ENCODE measurements around the gene COL4A3.

COL4A3 gene

GRCh38 chr2:227285741-227286236 is 121.4 kb downstream of the COL4A3 start:
- DNase-seq (ENCODE audit: extremely low read depth in 1 of 2, low read depth in 1 of 2), result no peak

- DNase-seq (ENCODE audit: extremely low read depth in 1 of 2, low read depth in 1 of 2), result no peak
Measured at GRCh38 chr2:227287771-227288170, 123.3 kb downstream of the COL4A3 start.

- no peak for DNase-seq (ENCODE audit: extremely low read depth in 1 of 2, low read depth in 1 of 2)
Measured at GRCh38 chr2:227292314-227292713, 127.9 kb downstream of the COL4A3 start.

GRCh38 chr2:227293531-227293930 is 129.1 kb downstream of the COL4A3 start:
- no peak for DNase-seq (ENCODE audit: extremely low read depth in 1 of 2, low read depth in 1 of 2)

GRCh38 chr2:227295806-227296205 is 131.4 kb downstream of the COL4A3 start:
- no peak for DNase-seq (ENCODE audit: extremely low read depth in 1 of 2, low read depth in 1 of 2)

- DNase-seq (ENCODE audit: extremely low read depth in 1 of 2, low read depth in 1 of 2), result no peak
Measured at GRCh38 chr2:227296671-227297405, 132.4 kb downstream of the COL4A3 start.

- no peak for DNase-seq (ENCODE audit: extremely low read depth in 1 of 2, low read depth in 1 of 2)
Measured at GRCh38 chr2:227301523-227301922, 137.1 kb downstream of the COL4A3 start.

GRCh38 chr2:227308784-227309183 is 144.4 kb downstream of the COL4A3 start:
- no peak for DNase-seq (ENCODE audit: extremely low read depth in 1 of 2, low read depth in 1 of 2)

- no peak for DNase-seq (ENCODE audit: extremely low read depth in 1 of 2, low read depth in 1 of 2)
Measured at GRCh38 chr2:227310756-227311110, 146.3 kb downstream of the COL4A3 start.

GRCh38 chr2:227311861-227312506 is 147.6 kb downstream of the COL4A3 start:
- no peak for DNase-seq (ENCODE audit: extremely low read depth in 1 of 2, low read depth in 1 of 2)

GRCh38 chr2:227312579-227312978 is 148.2 kb downstream of the COL4A3 start:
- DNase-seq (ENCODE audit: extremely low read depth in 1 of 2, low read depth in 1 of 2), result no peak

GRCh38 chr2:227313310-227313709 is 148.9 kb downstream of the COL4A3 start:
- DNase-seq (ENCODE audit: extremely low read depth in 1 of 2, low read depth in 1 of 2), result no peak

- DNase-seq (ENCODE audit: extremely low read depth in 1 of 2, low read depth in 1 of 2), result no peak
Measured at GRCh38 chr2:227317834-227318233, 153.4 kb downstream of the COL4A3 start.

GRCh38 chr2:227320305-227321094 is 156.1 kb downstream of the COL4A3 start:
- no peak for DNase-seq (ENCODE audit: extremely low read depth in 1 of 2, low read depth in 1 of 2)

- DNase-seq (ENCODE audit: extremely low read depth in 1 of 2, low read depth in 1 of 2), result no peak
Measured at GRCh38 chr2:227322530-227323205, 158.2 kb downstream of the COL4A3 start.

GRCh38 chr2:227323818-227324217 is 159.4 kb downstream of the COL4A3 start:
- no peak for DNase-seq (ENCODE audit: extremely low read depth in 1 of 2, low read depth in 1 of 2)

- DNase-seq (ENCODE audit: extremely low read depth in 1 of 2, low read depth in 1 of 2), result no peak
Measured at GRCh38 chr2:227324642-227324994, 160.2 kb downstream of the COL4A3 start.

GRCh38 chr2:227324995-227325838 is 160.8 kb downstream of the COL4A3 start, which contains the start of gene MFF:
MFF (plus strand) TSS chr2:227325251; CDS start chr2:227330666, 5,415 bp downstream.
- peak; percentile 86 to 92 for DNase-seq (ENCODE audit: extremely low read depth in 1 of 2, low read depth in 1 of 2)

GRCh38 chr2:227325839-227326195 is 161.4 kb downstream of the COL4A3 start:
- no peak for DNase-seq (ENCODE audit: extremely low read depth in 1 of 2, low read depth in 1 of 2)

- DNase-seq (ENCODE audit: extremely low read depth in 1 of 2, low read depth in 1 of 2), result no peak
Measured at GRCh38 chr2:227326783-227327182, 162.4 kb downstream of the COL4A3 start.

All from stimulated activated CD8-positive, alpha-beta memory T cell treated with anti-CD3 and anti-CD28 coated beads, Interleukin-7, amount 100 ng/mL, for 48 hours (primary cell).